GM10847 (cell line): ENCODE measurements around the gene LAMA4.

Source experiments
- POLR2A ChIP-seq: IDR thresholded peaks from 2 replicates; pipeline ENCODE4 v1.6.1; 2011; ENCODE audit not compliant: insufficient read length; ENCODE audit errors: extremely low read depth

The LAMA4 gene

DNA sequence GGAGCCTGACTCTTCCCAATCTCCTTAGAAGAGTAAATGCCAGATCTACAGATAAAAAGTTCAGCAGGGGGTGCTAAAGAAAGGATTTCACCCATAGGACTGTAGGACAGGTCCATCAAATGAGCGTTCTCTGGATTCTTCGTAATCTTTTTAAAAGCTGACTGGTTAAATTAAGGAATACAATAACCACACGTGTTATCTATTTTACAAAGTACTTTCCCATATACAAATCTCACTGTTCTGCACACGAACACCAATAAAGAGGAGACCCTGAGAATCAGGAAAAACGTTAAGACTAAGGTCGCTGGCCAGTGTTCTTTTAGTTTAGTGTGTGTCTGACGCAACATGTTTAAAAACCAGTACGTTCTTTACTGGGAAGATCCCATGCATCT is 167.6 kb downstream of the LAMA4 start:
- TF ChIP-seq POLR2A: no peak

DNA sequence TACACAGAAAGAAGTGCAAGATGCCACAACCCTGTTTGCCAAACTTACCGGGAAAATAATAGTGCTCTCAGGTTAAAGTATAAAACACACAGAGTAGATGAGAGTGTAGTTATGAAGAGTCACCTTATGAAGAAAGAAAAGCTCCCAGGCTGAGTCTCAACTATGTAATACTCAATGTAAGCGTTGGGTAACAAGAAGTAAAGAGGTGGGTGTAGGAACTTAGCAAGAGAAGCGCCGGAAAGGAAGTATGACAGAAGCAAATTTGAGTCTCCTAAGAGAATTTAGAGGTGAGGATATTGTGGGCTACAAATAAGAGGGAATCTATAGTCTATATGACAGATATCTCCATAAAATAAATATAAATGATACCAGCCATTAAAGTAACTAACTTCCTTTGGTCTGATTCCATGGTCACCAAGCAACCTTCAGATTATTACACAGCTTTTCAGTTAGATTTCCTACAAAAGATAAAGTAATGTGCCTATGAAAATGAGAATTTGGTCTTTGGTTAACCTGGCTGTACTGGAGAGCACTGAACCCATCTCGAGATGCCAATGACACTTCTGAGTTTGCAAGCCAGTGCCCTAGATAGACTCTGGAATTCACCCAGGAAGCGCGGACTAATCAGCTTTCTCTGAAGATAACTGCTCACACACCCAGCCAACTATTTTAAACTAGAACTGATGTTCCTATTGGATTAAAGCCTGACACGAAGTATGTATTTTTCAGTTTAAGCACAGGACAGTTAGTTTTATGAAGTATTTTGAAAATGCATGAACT is 168.9 kb downstream of the LAMA4 start:
- no peak for TF ChIP-seq POLR2A

DNA sequence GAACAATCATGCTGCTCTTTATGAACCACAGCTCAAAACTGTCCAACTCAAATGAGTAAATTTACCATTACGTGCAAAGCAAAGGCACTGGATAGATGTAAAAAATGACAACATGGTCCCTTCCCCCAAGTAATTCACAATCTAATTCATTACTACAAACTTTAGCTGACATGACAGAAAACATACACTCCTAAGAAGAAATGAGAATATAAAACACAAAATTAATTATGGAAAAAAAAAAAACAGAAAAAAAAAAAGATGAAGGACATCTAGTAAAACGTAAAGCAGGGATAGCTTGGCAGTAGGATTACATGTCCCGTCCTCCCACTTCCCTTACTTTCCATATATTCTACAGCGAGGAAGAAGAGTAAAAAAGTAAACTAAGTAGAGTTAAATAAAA is 172.8 kb downstream of the LAMA4 start:
- no peak for TF ChIP-seq POLR2A

GRCh38 chr6:112066606-112067005 is 187.8 kb downstream of the LAMA4 start:
- TF ChIP-seq POLR2A: no peak

DNA sequence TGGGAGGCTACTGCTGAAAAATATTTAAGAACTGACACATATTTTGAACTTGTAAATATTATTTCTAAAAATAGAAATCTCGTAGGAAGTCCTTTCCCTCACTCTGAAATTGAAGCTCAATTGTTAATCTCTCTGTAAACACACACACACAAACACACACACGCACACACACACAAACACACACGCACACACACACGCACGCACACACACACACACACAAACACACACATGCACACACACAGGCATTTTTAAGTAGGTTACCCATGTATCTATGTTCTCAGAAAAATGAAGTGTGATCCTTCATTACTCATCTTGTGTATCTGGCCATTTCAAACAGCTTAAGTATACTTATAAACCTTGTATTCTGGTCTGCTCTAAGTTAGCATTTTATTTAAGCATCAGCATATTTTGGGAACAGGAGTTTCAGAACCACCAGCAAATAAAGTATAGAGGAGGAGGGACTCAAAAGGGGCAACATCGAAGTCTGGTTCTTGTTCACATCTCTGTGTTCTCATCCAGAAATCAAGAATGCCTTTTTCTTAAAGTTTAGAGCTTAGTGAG is 188.9 kb downstream of the LAMA4 start:
- TF ChIP-seq POLR2A: no peak

GRCh38 chr6:112062966-112063365 is 191.4 kb downstream of the LAMA4 start:
- TF ChIP-seq POLR2A: no peak

GRCh38 chr6:112061605-112062004 is 192.8 kb downstream of the LAMA4 start:
- no peak for TF ChIP-seq POLR2A
